Stimulated activated naive CD8-positive, alpha-beta T cell treated with anti-CD3 and anti-CD28 coated beads, Interleukin-15, Interleukin-2, amounts not matched to agents 100 ng/mL and 50 ng/mL, for 24 hours (primary cell): ENCODE data around the gene TIMM23.
"Not testable (repeated sequence)": the region's sequence is repeated elsewhere in the genome, so short reads cannot be mapped to it uniquely, and the experiment has no call there.

Source experiments
- H3K27ac Mint-ChIP-seq: one replicate; pipeline ENCODE4 v1.8.0; 2021; ENCODE audit warnings: mild to moderate bottlenecking, mixed read lengths
- H3K27me3 Mint-ChIP-seq: one replicate; pipeline ENCODE4 v1.8.0; 2021; ENCODE audit warnings: mixed read lengths
- H3K36me3 Mint-ChIP-seq: one replicate; pipeline ENCODE4 v1.8.0; 2021; ENCODE audit warnings: low read depth, mixed read lengths
- H3K4me1 Mint-ChIP-seq: one replicate; pipeline ENCODE4 v1.8.0; 2021; ENCODE audit warnings: low read depth, mixed read lengths
- H3K4me3 Mint-ChIP-seq: one replicate; pipeline ENCODE4 v1.8.0; 2021; ENCODE audit warnings: mild to moderate bottlenecking, mixed read lengths
- H3K9me3 Mint-ChIP-seq: one replicate; pipeline ENCODE4 v1.8.0; 2021; ENCODE audit warnings: mixed read lengths

The TIMM23 gene, protein sequence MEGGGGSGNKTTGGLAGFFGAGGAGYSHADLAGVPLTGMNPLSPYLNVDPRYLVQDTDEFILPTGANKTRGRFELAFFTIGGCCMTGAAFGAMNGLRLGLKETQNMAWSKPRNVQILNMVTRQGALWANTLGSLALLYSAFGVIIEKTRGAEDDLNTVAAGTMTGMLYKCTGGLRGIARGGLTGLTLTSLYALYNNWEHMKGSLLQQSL

DNA sequence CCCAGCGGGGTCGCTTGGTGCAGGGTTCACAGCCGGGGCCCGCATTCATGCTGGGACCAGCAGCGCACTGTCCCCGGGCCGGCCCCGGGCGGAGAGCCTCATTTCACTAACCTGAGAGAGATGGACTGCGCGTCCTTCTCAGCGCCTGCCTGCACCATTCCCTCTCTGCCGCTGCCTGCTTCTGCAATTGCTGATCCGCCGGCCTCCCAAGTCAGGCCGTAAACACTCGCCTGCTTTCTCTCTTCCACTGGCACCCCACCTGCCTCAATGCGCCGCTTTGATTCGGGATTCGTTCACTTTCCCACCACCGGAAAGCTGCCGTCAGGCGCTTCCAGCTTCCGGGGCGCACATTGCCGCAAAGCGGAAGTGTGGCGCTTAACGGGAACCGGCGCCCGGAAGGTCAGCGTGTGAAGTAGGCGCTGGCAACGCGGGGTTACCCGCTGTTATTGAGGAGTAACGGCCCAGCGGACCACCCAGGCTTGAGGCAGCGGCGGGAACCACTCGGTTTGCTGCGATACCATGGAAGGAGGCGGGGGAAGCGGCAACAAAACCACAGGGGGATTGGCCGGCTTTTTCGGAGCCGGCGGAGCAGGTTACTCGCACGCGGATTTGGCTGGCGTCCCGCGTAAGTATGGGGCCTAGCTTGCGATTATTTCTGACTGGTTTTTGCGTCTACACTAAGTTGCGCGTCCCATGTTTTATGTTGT, at the start of gene TIMM23:
Gene TIMM23, plus strand, starts transcription at position 384 of the 707 bp plus-strand sequence. Its CDS starts 136 bp downstream, at position 520.
- not testable (repeated sequence) for H3K9me3 Mint-ChIP-seq, H3K27me3 Mint-ChIP-seq
- H3K4me1 Mint-ChIP-seq = peaks cover 30% of the 10 kb centered on the region
- peak within 1 kb of the TSS; percentile 97 for H3K27ac Mint-ChIP-seq
- peaks cover 41% of the 10 kb centered on the region for H3K36me3 Mint-ChIP-seq
- H3K4me3 Mint-ChIP-seq = peak within 1 kb of the TSS; percentile 99

DNA sequence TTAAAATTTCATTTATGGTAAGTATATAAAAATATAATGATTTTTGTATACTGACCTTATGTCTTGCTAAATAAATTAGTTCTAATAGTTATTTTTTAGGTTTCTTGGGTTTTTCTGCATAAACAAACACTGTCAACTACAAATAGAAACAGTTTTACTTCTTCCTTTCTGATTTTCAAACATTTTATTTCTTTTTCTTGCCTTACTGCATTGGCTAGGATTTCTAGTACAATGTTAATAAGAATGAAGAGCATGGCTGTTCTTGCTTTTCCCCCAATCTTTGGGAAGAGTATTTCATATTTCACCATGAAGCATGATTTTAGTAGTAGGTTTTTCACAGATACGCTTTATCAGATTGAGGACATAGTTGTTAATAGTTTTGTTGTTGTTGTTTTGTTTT, 45.5 kb upstream of the TIMM23 start:
- peaks cover 17% of the 10 kb centered on the region for H3K36me3 Mint-ChIP-seq
- not testable (repeated sequence) for H3K4me1 Mint-ChIP-seq, H3K27ac Mint-ChIP-seq

DNA sequence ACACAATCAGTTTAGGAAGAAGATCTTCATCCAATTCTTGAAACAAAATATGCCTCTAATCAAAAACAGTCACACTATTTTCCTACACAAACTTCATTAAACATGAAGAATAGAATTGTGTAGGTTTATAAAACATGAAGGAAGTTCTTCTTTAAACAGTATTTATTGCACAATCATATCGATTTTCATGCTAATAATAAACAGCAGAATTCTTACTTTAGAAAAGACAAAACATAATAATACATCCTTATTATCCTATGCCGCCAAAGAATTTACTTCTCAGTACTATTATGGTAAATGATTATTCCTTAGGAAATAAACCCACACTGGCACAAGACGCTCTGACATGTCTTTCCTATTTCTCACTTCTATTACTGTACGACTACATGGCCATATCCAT, 41.0 kb upstream of the TIMM23 start:
- H3K27ac Mint-ChIP-seq, H3K4me1 Mint-ChIP-seq, H3K4me3 Mint-ChIP-seq, H3K9me3 Mint-ChIP-seq, H3K27me3 Mint-ChIP-seq: not testable (repeated sequence)
- H3K36me3 Mint-ChIP-seq = peaks cover 32% of the 10 kb centered on the region

More for the DNA sequence above, 45.5 kb upstream of the TIMM23 start:
- H3K9me3 Mint-ChIP-seq, H3K4me3 Mint-ChIP-seq, H3K27me3 Mint-ChIP-seq: not testable (repeated sequence)

DNA sequence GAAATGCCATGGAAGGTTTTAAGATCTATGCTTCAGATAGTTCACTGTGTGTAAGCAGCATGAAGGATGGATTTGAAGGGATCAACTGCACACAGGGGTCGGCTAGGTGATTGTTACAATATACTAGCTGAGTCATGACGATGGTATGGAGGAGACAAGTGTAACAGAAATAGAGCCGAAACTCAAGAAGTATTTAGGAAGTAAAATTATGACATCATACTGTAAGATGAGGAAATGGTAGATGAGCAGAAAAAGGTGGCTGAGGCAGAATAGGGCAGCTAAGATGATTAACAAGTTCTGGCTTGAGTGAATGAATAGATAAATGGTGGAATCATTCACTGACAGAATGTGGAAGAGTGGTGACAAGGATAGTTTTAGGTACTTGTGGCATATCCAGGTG, 37.5 kb upstream of the TIMM23 start:
- peaks cover 19% of the 10 kb centered on the region for H3K36me3 Mint-ChIP-seq
- H3K4me3 Mint-ChIP-seq, H3K27ac Mint-ChIP-seq, H3K9me3 Mint-ChIP-seq, H3K27me3 Mint-ChIP-seq, H3K4me1 Mint-ChIP-seq: not testable (repeated sequence)

DNA sequence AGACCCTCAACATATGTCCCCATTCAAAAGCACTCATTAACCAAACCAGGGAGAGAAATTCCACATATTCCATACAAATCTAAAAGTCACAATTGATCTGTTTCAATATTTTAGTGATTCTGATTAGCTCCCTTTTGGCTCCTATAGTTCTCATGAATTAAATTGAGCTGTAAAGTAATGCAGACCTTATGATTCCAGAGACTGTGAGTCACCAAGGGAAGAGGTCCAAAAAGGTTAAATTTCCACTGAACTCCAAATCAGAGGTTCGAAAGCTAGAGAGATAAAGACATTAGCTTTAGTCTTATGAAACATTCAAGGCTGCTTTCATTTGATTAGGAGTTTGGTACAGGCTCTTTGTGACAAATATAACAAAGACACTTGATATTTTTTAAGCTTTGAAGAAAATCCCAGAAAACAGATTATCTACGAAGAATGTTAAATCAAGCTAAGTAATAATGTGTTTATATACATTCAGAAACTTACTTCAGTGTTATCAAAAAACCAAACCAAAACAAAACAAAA, 33.1 kb upstream of the TIMM23 start:
- not testable (repeated sequence) for H3K27ac Mint-ChIP-seq, H3K9me3 Mint-ChIP-seq, H3K27me3 Mint-ChIP-seq, H3K4me1 Mint-ChIP-seq, H3K4me3 Mint-ChIP-seq
- H3K36me3 Mint-ChIP-seq = peaks cover 14% of the 10 kb centered on the region

DNA sequence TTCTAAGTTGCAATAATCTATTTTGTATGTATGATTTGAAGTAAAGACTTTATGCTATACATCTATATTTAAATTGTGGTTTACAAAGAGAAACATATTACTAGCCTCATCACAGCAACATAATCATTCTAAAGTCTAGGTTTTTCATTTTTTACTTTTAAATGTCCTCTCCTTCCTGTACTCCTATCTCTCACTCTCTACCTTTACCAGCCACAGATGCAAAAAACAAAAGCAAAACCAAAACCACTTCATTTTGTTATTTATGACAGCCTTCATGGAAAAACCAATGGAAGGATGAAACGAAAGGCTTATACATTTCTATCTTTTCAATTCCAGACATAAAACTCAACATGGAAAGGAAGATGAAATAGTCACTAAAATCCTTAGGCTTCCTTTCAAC, 31.1 kb upstream of the TIMM23 start:
- not testable (repeated sequence) for H3K4me1 Mint-ChIP-seq, H3K4me3 Mint-ChIP-seq, H3K9me3 Mint-ChIP-seq, H3K27me3 Mint-ChIP-seq, H3K27ac Mint-ChIP-seq
- H3K36me3 Mint-ChIP-seq = peaks cover 13% of the 10 kb centered on the region

DNA sequence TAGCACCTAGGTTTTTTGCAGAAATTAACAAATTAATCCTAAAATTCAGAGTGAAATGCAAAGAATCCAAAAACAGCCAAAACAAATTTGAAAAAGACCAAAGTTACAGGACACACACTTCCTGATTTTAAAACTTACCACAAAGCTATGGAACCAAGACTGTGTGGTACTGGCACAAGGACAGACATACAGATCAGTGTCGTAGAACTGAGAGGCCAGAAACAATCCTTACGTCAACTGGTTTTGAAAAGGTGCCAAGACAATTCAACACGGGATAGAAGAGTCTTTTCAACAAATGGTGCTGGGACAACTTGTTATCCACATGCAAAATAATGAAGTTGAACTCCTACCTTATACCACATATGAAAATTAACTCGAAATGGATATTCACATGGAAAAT, 26.8 kb upstream of the TIMM23 start:
- not testable (repeated sequence) for H3K27ac Mint-ChIP-seq, H3K4me3 Mint-ChIP-seq, H3K9me3 Mint-ChIP-seq, H3K4me1 Mint-ChIP-seq, H3K27me3 Mint-ChIP-seq
- H3K36me3 Mint-ChIP-seq = peaks cover 19% of the 10 kb centered on the region

DNA sequence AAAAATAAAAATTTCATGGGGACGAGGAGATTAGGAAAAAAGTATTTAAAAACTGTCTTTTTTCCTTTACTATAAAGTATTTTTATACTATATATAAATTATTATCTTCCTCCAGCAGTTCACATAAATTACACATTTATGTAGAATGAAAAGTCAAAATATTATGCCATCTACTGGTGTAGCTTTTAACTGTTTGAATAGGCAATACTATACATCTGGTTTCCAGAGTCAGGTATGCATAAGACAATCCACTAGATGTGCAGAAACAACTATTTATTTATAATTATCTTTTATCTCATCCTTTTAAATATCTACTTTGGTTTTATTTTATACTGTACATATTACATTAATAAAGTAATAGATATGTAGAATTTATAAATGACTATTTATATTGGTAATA, 24.9 kb upstream of the TIMM23 start:
- H3K27me3 Mint-ChIP-seq, H3K9me3 Mint-ChIP-seq, H3K27ac Mint-ChIP-seq, H3K4me1 Mint-ChIP-seq, H3K4me3 Mint-ChIP-seq: not testable (repeated sequence)
- H3K36me3 Mint-ChIP-seq = peaks cover 19% of the 10 kb centered on the region

DNA sequence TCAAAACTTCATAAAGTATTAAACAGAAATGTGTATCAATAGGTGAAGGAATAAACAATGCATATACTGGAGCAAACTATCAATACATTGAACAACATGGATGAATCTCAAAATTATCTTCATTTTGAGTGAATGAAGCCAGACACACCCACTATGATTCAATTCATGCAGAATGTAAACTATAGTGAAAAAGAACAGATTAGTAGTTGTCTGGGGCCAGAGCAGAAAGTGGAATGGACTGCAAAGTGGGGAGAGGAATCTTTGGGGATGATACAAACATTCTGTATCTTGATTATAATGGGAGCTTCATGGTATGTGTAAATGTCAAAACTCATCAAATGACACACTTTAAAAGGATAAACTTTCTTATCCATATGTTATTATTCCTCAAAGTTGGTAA, 23.5 kb upstream of the TIMM23 start:
- not testable (repeated sequence) for H3K9me3 Mint-ChIP-seq, H3K27me3 Mint-ChIP-seq, H3K4me1 Mint-ChIP-seq, H3K4me3 Mint-ChIP-seq, H3K27ac Mint-ChIP-seq
- H3K36me3 Mint-ChIP-seq = peaks cover 19% of the 10 kb centered on the region

DNA sequence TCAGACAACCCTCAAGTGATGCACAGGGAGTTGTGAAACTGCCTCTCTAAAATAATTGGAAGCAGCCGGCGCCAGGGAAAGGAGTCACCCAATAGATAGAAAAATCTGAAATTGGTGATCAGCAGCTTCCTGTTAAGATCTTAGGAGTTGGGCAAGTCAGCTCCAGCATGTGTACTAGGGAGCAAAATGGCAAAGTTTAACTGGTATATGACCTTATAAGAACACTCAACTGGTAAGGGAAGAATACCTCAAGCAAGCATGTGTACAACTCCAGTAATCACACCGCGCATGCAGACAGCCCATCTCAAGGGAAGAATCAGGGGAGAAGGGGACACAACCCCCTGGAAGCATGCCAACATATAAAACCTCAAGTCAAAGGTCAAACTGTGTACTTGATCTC, 17.9 kb upstream of the TIMM23 start:
- not testable (repeated sequence) for H3K36me3 Mint-ChIP-seq, H3K27ac Mint-ChIP-seq, H3K4me3 Mint-ChIP-seq, H3K27me3 Mint-ChIP-seq, H3K4me1 Mint-ChIP-seq, H3K9me3 Mint-ChIP-seq

DNA sequence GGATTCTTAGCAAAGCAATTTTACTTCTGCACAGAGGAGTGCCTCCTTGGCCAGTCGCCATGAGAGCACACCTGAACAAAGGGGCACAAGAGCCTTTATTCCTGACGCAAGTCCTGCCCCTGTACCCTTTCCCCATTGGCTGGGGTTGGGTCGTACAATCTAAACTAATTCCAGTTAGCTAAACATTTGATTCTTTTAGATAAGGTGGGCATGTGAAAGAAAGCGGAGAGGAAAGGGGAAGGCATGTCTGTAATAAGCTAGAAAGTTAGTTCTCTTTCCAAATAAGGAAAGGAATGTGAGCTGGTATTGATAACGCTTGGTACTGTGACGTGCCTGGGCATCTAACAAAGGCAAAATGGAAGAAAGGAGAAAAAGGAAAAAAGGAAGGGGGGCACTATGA, 15.7 kb upstream of the TIMM23 start:
- H3K9me3 Mint-ChIP-seq, H3K4me1 Mint-ChIP-seq, H3K27me3 Mint-ChIP-seq, H3K4me3 Mint-ChIP-seq, H3K27ac Mint-ChIP-seq, H3K36me3 Mint-ChIP-seq: not testable (repeated sequence)

DNA sequence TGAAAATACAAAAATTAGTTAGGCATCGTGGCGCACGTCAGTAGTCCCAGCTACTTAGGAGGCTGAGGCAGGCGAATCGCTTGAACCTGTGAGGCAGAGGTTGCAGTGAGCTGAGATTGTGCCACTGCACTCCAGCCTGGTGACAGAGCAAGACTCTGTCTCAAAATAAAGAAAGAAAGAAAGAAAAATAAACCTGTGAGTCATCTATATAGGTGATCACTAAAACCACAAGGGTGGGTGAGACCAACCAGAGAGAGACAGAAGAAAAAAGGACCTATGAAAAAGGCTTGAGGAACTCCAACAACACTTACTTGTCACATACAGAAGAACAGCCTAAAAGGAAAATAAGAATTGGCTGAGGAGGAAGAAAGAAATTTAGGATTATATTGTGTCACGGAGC, 14.4 kb upstream of the TIMM23 start:
- not testable (repeated sequence) for H3K27ac Mint-ChIP-seq

DNA sequence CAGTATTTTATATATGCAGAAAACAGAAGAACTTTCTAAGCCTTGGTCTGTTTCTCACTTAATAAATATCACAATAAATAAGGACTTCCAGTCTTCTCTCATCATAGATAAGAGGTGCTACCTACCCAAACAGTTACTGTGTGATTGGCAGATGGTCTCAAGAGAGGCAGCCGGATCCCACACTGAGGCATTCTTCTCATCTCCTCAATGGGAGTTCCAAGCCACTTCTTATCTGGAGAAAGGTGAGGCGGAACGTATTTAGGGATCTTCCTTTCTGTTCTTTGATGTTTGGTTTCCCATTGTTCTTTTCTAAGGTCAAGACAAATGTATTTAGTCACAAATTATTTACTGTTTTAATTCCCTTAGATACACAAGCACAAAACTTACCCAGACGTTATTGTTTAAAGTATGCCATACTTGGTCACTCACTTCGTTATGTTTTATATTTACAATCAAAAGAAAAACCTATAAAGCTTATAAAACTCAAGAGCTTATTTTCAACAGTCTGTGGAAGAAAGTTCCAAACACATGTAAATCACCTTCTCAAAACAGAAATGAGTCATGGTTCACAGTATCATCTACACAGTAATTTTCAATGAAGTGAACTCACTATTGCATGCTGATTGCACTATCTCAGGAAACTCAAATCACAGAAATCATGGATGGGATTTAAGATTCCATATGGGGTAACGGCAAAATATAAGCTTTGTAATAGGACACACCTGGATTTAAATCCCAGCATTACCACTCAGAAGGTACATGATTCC, 9.4 kb upstream of the TIMM23 start:
- H3K4me1 Mint-ChIP-seq, H3K9me3 Mint-ChIP-seq, H3K4me3 Mint-ChIP-seq, H3K27me3 Mint-ChIP-seq, H3K36me3 Mint-ChIP-seq, H3K27ac Mint-ChIP-seq: not testable (repeated sequence)

More for the DNA sequence above, 14.4 kb upstream of the TIMM23 start:
- not testable (repeated sequence) for H3K27me3 Mint-ChIP-seq, H3K9me3 Mint-ChIP-seq, H3K4me3 Mint-ChIP-seq, H3K36me3 Mint-ChIP-seq, H3K4me1 Mint-ChIP-seq

DNA sequence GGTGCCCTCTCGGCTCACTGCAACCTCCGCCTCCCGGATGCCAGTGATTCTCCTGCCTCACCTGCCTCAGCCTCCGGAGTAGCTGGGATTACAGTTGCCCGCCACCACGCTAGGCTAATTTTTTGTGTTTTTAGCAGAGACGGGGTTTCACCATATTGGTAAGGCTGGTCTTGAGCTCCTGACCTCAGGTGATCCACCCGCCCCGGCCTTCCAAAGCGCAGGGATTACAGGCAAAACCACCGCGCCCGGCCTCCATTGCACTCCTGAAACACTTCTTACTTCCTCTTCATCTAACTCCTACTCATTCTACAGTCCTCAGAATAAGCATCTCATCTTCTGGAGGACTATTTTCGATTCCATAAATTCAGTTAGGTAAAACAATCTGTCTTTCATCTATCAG, 1.3 kb upstream of the TIMM23 start:
- Mint-ChIP-seq H3K27ac (peak overlapping the region; percentile 87), H3K4me3 (peak overlapping the region; percentile 99), H3K36me3 (peaks cover 36% of the 10 kb centered on the region), H3K4me1 (peaks cover 30% of the 10 kb centered on the region)
- not testable (repeated sequence) for H3K9me3 Mint-ChIP-seq, H3K27me3 Mint-ChIP-seq

DNA sequence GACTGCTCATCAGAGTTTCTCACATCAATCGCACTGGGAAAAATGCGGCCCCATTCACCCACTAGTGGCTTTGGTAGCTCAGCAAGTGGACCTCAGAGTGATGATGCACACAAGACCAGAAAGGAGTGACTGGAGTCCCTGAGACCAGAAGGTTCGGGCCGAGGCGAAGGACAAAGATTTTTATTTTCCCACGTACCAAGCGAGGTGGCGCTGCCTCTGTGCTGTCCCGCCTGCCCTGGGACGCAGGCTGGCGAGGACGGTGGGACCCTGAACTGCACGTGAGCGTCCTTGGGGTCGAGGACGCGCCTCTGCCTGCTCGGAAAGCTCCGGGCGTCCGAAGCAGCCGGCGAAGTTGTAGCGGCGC, 565 bp upstream of the TIMM23 start:
- peak overlapping the region; percentile 87 for H3K27ac Mint-ChIP-seq
- H3K9me3 Mint-ChIP-seq, H3K27me3 Mint-ChIP-seq: not testable (repeated sequence)
- H3K4me1 Mint-ChIP-seq = peaks cover 30% of the 10 kb centered on the region
- H3K36me3 Mint-ChIP-seq = peaks cover 39% of the 10 kb centered on the region
- H3K4me3 Mint-ChIP-seq = peak overlapping the region; percentile 99
